GM18909 (cell line): ENCODE data around the gene MBNL3.

ENCODE experiments used
- ATAC-seq: cut with Tn5 transposase; IDR thresholded peaks from one replicate; pipeline ENCODE4 v1.9.1; 2021; ENCODE audit warnings: mild to moderate bottlenecking; ENCODE audit not compliant: unreplicated experiment, poor library complexity

The MBNL3 gene

GRCh38 chrX:132425744-132426318, 63.0 kb downstream of the MBNL3 start:
- ATAC-seq, result no peak

GRCh38 chrX:132423323-132423722, 65.5 kb downstream of the MBNL3 start:
- no peak for ATAC-seq

- ATAC-seq, result no peak
These were observed 73.8 kb downstream of the MBNL3 start for GRCh38 chrX:132415012-132415411.

- no peak for ATAC-seq
These were observed 74.4 kb downstream of the MBNL3 start for GRCh38 chrX:132414404-132414803.

GRCh38 chrX:132413459-132413858, 75.4 kb downstream of the MBNL3 start:
- no peak for ATAC-seq

- ATAC-seq, result no peak
These were observed 76.6 kb downstream of the MBNL3 start for GRCh38 chrX:132412208-132412607.

GRCh38 chrX:132411310-132411977, 77.4 kb downstream of the MBNL3 start:
- no peak for ATAC-seq

- ATAC-seq, result no peak
These were observed 78.9 kb downstream of the MBNL3 start for GRCh38 chrX:132409780-132410556.

GRCh38 chrX:132407691-132408090, 81.1 kb downstream of the MBNL3 start:
- no peak for ATAC-seq

GRCh38 chrX:132406106-132406505, 82.7 kb downstream of the MBNL3 start:
- no peak for ATAC-seq

- ATAC-seq, result no peak
These were observed 84.6 kb downstream of the MBNL3 start for GRCh38 chrX:132404266-132404665.

GRCh38 chrX:132401935-132402334, 86.9 kb downstream of the MBNL3 start:
- ATAC-seq, result no peak

- no peak for ATAC-seq
These were observed 88.1 kb downstream of the MBNL3 start for GRCh38 chrX:132400706-132401105.

- ATAC-seq, result no peak
These were observed 93.2 kb downstream of the MBNL3 start for GRCh38 chrX:132395645-132396044.

GRCh38 chrX:132395026-132395425, 93.8 kb downstream of the MBNL3 start:
- ATAC-seq, result no peak

- ATAC-seq, result no peak
These were observed 94.2 kb downstream of the MBNL3 start for GRCh38 chrX:132394591-132394990.

- no peak for ATAC-seq
These were observed 94.8 kb downstream of the MBNL3 start for GRCh38 chrX:132393992-132394391.

- ATAC-seq, result no peak
These were observed 95.4 kb downstream of the MBNL3 start for GRCh38 chrX:132393485-132393884.

- no peak for ATAC-seq
These were observed 95.8 kb downstream of the MBNL3 start for GRCh38 chrX:132393085-132393484.

- ATAC-seq, result no peak
These were observed 98.0 kb downstream of the MBNL3 start for GRCh38 chrX:132390792-132391191.

- ATAC-seq, result no peak
These were observed 99.4 kb downstream of the MBNL3 start for GRCh38 chrX:132389480-132389879.

- ATAC-seq, result no peak
These were observed 100.5 kb downstream of the MBNL3 start for GRCh38 chrX:132388371-132388770.
